ENCODE data around the gene ARHGAP18.

ARHGAP18 gene

DNA sequence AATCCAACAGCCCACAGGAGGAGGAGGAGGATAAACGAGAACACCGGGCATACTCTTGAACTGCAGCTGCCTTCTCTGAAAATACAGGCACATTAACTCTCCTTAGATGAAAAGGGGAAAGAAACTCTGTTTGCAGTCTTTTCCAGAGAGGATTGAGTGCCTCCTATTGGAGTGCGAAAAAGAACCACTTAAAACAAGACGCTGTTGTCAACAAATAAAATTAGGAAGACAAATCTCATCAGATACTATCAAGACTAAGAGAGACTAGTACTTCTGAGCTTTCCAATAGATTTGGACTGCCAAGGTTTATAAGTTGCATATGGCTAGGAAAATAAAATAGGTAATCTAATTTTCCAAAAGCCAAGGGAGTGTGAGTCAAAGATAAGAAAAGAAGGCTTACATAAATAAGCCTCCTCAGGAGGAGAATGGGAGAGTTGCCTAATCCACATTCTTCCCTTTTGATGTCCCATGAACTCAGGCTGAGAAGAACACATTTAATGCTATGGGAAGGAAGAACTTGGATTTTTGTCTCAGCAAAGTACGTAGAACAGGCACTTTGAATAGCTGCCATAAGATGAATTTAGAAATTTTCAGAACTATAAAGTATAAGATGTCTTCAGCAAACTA is 154.7 kb downstream of the ARHGAP18 start:
- TF ChIP-seq, protein P1, sequence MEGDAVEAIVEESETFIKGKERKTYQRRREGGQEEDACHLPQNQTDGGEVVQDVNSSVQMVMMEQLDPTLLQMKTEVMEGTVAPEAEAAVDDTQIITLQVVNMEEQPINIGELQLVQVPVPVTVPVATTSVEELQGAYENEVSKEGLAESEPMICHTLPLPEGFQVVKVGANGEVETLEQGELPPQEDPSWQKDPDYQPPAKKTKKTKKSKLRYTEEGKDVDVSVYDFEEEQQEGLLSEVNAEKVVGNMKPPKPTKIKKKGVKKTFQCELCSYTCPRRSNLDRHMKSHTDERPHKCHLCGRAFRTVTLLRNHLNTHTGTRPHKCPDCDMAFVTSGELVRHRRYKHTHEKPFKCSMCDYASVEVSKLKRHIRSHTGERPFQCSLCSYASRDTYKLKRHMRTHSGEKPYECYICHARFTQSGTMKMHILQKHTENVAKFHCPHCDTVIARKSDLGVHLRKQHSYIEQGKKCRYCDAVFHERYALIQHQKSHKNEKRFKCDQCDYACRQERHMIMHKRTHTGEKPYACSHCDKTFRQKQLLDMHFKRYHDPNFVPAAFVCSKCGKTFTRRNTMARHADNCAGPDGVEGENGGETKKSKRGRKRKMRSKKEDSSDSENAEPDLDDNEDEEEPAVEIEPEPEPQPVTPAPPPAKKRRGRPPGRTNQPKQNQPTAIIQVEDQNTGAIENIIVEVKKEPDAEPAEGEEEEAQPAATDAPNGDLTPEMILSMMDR (IDR thresholded peaks at IDR 0.05; ENCODE audit: low read depth, low read length, missing control alignments) = no peak
- DNase-seq (ENCODE audit: low read depth) = no peak
- no peak overlapping the region for H3K4me3 ChIP-seq (ENCODE audit: low read depth, low read length)

DNA sequence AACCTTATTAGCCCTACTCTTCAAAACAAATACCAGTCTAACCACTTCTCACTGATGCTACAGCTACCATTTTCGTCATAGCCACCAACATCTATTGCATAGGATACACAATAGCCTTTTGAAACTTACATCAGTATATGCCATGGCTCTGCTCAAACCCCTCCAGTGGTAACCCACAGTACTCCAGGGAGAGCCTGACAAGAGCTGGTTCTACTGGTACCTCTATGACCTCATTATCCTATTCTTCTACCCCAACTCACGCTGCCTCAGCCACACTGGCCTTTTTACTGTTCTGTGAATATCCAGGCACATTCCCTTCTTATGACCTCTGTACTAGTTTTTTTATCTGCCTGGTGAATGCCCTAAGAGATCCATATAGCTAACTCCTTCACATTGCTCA is 157.6 kb downstream of the ARHGAP18 start:
- no peak overlapping the region for H3K4me3 ChIP-seq (ENCODE audit: low read depth, low read length)
- TF ChIP-seq, protein P1 (IDR thresholded peaks at IDR 0.05; ENCODE audit: low read depth, low read length, missing control alignments) = no peak
- DNase-seq (ENCODE audit: low read depth) = no peak

DNA sequence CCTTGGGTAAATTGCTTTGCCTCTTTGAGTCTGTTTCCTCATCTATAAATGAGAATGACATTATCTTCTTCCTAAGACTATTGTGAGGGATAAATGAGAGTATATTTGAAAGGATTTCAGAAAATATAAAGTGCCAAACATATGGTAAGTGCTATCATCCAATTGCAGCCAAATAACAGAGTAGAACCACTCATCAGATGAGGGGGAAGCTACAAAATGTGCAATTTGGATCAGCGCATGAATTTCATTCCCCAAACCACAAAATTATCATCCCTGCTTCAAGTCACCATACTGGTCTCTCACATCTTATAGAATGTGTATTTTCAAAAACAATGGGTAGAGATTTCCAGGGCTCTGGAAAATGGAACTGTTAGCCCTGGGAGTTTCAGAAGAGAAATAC is 158.5 kb downstream of the ARHGAP18 start:
- no peak overlapping the region for H3K4me3 ChIP-seq (ENCODE audit: low read depth, low read length)
- TF ChIP-seq, protein P1 (IDR thresholded peaks at IDR 0.05; ENCODE audit: low read depth, low read length, missing control alignments) = no peak
- no peak for DNase-seq (ENCODE audit: low read depth)

DNA sequence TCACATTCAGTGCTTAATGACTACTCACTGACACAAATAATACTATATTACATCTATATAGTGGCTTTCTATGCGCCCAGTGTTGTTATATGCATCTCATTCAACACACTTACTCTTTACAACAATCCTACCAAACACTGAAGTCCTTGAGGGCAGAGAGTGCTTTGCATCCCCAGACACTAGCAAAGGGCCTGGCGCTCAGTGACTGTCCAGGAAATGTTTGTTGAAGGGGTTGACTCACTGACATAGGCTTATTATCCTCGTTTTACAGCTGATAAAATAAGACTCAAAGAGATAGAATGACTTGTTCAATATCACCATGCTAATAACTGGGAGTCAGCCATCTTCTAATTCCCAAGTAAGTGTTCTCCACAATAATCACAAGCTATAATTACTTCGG is 163.3 kb downstream of the ARHGAP18 start:
- H3K4me3 ChIP-seq (ENCODE audit: low read depth, low read length) = no peak overlapping the region
- no peak for DNase-seq (ENCODE audit: low read depth)
- TF ChIP-seq, protein P1 (IDR thresholded peaks at IDR 0.05; ENCODE audit: low read depth, low read length, missing control alignments) = no peak

DNA sequence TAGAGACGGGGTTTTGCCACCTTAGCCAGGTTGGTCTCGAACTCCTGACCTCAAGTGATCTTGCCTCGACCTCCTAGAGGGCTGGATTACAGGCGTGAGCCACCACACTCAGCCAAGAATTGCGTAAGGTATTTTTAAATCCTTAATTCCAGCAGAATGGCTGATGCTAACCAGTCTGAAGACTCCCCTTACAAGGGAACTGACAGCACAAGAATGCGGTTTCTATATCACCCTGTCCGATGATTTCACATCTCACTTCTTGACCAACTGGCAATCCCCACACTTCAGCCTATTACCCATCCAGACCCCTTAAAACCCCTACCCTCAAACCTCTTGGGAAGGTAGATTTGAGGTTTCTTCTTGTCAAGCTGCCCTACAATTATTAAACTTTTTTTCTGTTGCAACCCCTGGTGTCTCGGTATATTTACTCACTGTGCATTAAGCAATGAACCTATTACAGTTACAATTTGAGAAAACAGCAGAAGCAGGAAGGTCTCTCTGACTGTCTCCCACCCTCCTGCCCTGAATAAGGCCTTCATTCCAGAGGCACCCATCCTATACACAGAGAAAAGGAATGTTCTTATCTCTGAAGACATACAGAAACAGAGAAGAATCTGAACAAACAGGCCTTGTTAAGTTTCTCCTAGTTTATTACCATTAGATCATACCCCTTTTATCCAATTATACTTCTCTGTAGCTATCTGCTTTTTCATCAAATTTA is 164.9 kb downstream of the ARHGAP18 start:
- no peak for DNase-seq (ENCODE audit: low read depth)
- TF ChIP-seq, protein P1 (IDR thresholded peaks at IDR 0.05; ENCODE audit: low read depth, low read length, missing control alignments) = no peak
- H3K4me3 ChIP-seq (ENCODE audit: low read depth, low read length) = no peak overlapping the region

DNA sequence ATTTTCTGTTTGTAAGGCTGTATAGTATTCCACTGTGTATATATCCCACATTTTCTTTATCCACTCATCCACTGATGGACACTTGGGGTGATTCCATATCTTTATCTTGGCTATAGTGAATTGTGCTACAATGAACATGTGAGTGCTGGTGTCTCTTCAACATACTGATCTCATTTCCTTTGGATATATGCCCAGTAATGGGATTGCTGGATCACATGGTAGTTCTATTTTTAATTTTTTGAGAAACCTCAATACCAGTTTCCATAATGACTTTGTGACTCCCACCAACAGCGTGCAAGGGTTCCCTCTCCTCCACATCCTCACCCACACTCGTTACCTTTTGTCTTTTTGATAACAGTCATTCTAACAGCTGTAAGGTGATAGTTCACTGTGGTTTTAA is 166.0 kb downstream of the ARHGAP18 start:
- H3K4me3 ChIP-seq (ENCODE audit: low read depth, low read length) = no peak overlapping the region
- TF ChIP-seq, protein P1 (IDR thresholded peaks at IDR 0.05; ENCODE audit: low read depth, low read length, missing control alignments) = no peak
- no peak for DNase-seq (ENCODE audit: low read depth)

DNA sequence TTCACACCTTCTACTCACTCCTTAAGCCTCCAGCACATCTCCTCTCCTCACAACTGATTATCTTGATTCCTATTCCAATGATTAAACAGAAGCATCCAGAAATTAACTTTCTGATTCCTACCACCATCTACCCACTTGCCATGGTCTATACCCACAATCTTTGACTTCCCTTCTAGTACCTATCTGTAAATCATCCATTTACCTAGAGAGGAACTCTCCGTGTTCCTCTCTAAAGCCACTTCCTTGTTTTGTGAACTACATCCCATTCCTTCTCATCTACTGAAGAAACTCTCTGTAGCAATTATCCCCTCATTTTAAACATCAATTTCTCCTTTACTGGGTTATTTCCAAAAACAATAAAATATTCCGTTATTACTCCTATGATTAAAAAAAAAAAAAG is 167.3 kb downstream of the ARHGAP18 start:
- TF ChIP-seq, protein P1 (IDR thresholded peaks at IDR 0.05; ENCODE audit: low read depth, low read length, missing control alignments) = no peak
- DNase-seq (ENCODE audit: low read depth) = no peak
- H3K4me3 ChIP-seq (ENCODE audit: low read depth, low read length) = no peak overlapping the region
